OCI-LY1 (cell line): ENCODE results near the gene ADAMTS3.

Source experiments
- H2AFZ ChIP-seq: fragments of 200-600 bp; sonication (generic), shearing (Covaris generic); 2 replicates; pipeline ENCODE4 v1.6.0; 2014; ENCODE audit warnings: antibody characterized with exemption, mild to moderate bottlenecking, low read length
- H3F3A ChIP-seq: fragments of 200-600 bp; sonication (generic), shearing (Covaris generic); 2 replicates; pipeline ENCODE4 v1.6.0; 2014; ENCODE audit warnings: mild to moderate bottlenecking, antibody characterized with exemption, low read length, moderate library complexity; ENCODE audit not compliant: insufficient read depth
- H3K27ac ChIP-seq: fragments of 200-600 bp; sonication (generic); 2 replicates; pipeline ENCODE4 v1.5.1; 2014; ENCODE audit warnings: low read length, mixed run types, mild to moderate bottlenecking, low read depth; ENCODE audit not compliant: poor library complexity, severe bottlenecking
- H3K27me3 ChIP-seq: fragments of 200-600 bp; sonication (generic); 2 replicates; pipeline ENCODE4 v1.6.0; 2014; ENCODE audit warnings: antibody characterized with exemption, mild to moderate bottlenecking, low read length, moderate library complexity; ENCODE audit not compliant: insufficient read depth
- H3K36me3 ChIP-seq: fragments of 200-600 bp; sonication (generic); 2 replicates; pipeline ENCODE4 v1.6.1; 2014; ENCODE audit warnings: mild to moderate bottlenecking, antibody characterized with exemption, low read length, moderate library complexity, mixed read lengths; ENCODE audit not compliant: insufficient read depth
- H3K4me1 ChIP-seq: fragments of 200-600 bp; sonication (generic); 2 replicates; pipeline ENCODE4 v1.5.1; 2014; ENCODE audit warnings: mild to moderate bottlenecking, low read length, moderate library complexity; ENCODE audit not compliant: insufficient read depth, severe bottlenecking
- H3K4me2 ChIP-seq: fragments of 200-600 bp; sonication (generic), shearing (Covaris generic); 2 replicates; pipeline ENCODE4 v1.6.1; 2014; ENCODE audit warnings: low read length
- H3K4me3 ChIP-seq: fragments of 200-600 bp; sonication (generic); 2 replicates; pipeline ENCODE4 v1.5.1; 2014; ENCODE audit warnings: low read length, low read depth, mild to moderate bottlenecking, mixed read lengths; ENCODE audit not compliant: poor library complexity, severe bottlenecking
- H3K79me2 ChIP-seq: fragments of 200-600 bp; shearing (Covaris generic); 2 replicates; pipeline ENCODE4 v1.6.1; 2016; ENCODE audit warnings: mixed run types, low read length, mixed read lengths; ENCODE audit not compliant: insufficient read depth
- H3K9ac ChIP-seq: fragments of 200-600 bp; sonication (generic), shearing (Covaris generic); 2 replicates; pipeline ENCODE4 v1.6.1; 2014; ENCODE audit warnings: mild to moderate bottlenecking, low read length, mixed read lengths
- H3K9me2 ChIP-seq: fragments of 200-600 bp; sonication (generic), shearing (Covaris generic); 2 replicates; pipeline ENCODE4 v1.6.1; 2014; ENCODE audit warnings: low read depth, mild to moderate bottlenecking, low read length, mixed read lengths
- H3K9me3 ChIP-seq: fragments of 200-600 bp; shearing (Covaris generic); 2 replicates; pipeline ENCODE4 v1.6.1; 2014; ENCODE audit warnings: low read length, mixed read lengths
- H4K20me1 ChIP-seq: fragments of 200-600 bp; sonication (generic), shearing (Covaris generic); 2 replicates; pipeline ENCODE4 v1.6.0; 2016; ENCODE audit warnings: mild to moderate bottlenecking, low read length; ENCODE audit not compliant: insufficient read depth
- CTCF ChIP-seq: fragments of 200-600 bp; sonication (generic), shearing (Covaris generic); IDR thresholded peaks from 2 replicates; pipeline ENCODE4 v1.5.1; 2017; ENCODE audit warnings: mild to moderate bottlenecking, antibody characterized with exemption, low read length, moderate library complexity, mixed read lengths
- EZH2 ChIP-seq: fragments of 200-600 bp; sonication (generic), shearing (Covaris generic); IDR thresholded peaks from 2 replicates; pipeline ENCODE4 v1.8.0; 2017; ENCODE audit warnings: borderline replicate concordance, mixed run types, mild to moderate bottlenecking, antibody characterized with exemption, low read length, moderate library complexity, mixed read lengths

Gene ADAMTS3

GRCh38 chr4:72525938-72526337 is 43.1 kb downstream of the ADAMTS3 start:
- H3K27me3 ChIP-seq, result no peaks in the 10 kb centered on the region
- no peak overlapping the region for H3K4me3 ChIP-seq
- H3K9me3 ChIP-seq, result no peaks in the 10 kb centered on the region
- H2AFZ ChIP-seq, result no peak overlapping the region
- TF ChIP-seq CTCF, result no peak
- no peaks in the 10 kb centered on the region for H3K4me1 ChIP-seq
- H3K4me2 ChIP-seq, result no peak overlapping the region
- H3K36me3 ChIP-seq, result no peaks in the 10 kb centered on the region
- H3F3A ChIP-seq, result no peaks in the 10 kb centered on the region
- no peaks in the 10 kb centered on the region for H3K9me2 ChIP-seq
- H4K20me1 ChIP-seq, result no peaks in the 10 kb centered on the region
- H3K79me2 ChIP-seq, result no peaks in the 10 kb centered on the region
- H3K9ac ChIP-seq, result no peak overlapping the region
- H3K27ac ChIP-seq, result no peak overlapping the region

- Histone ChIP-seq H4K20me1 (no peaks in the 10 kb centered on the region), H3K4me1 (no peaks in the 10 kb centered on the region), H3K36me3 (no peaks in the 10 kb centered on the region), H3K9me2 (no peaks in the 10 kb centered on the region), H3K4me3 (no peak overlapping the region), H3K9me3 (no peaks in the 10 kb centered on the region), H3K27ac (no peak overlapping the region), H3K4me2 (no peak overlapping the region), H2AFZ (no peak overlapping the region), H3K27me3 (no peaks in the 10 kb centered on the region), H3K79me2 (no peaks in the 10 kb centered on the region), H3F3A (no peaks in the 10 kb centered on the region), H3K9ac (no peak overlapping the region)
- no peak for TF ChIP-seq CTCF
- no peak for TF ChIP-seq EZH2
Observed at GRCh38 chr4:72522440-72522839, 46.6 kb downstream of the ADAMTS3 start.

GRCh38 chr4:72513227-72513626 is 55.8 kb downstream of the ADAMTS3 start:
- H3K79me2 ChIP-seq, result no peaks in the 10 kb centered on the region
- TF ChIP-seq EZH2 (no peak), CTCF (no peak)

More at GRCh38 chr4:72513227-72513626, 55.8 kb downstream of the ADAMTS3 start:
- H3K27ac ChIP-seq, result no peak overlapping the region
- no peak overlapping the region for H2AFZ ChIP-seq
- H3K4me3 ChIP-seq, result no peak overlapping the region
- no peaks in the 10 kb centered on the region for H3K9me3 ChIP-seq
- no peaks in the 10 kb centered on the region for H3K9me2 ChIP-seq
- no peaks in the 10 kb centered on the region for H3K36me3 ChIP-seq
- no peak overlapping the region for H3K4me2 ChIP-seq
- no peaks in the 10 kb centered on the region for H4K20me1 ChIP-seq
- no peaks in the 10 kb centered on the region for H3K4me1 ChIP-seq
- no peaks in the 10 kb centered on the region for H3K27me3 ChIP-seq
- H3F3A ChIP-seq, result no peaks in the 10 kb centered on the region
- no peak overlapping the region for H3K9ac ChIP-seq
